OCI-LY7 (cell line): ENCODE results near the gene PIM3. TPM values are rescaled to one million over a fixed set of nuclear protein-coding genes. Genes with fewer than 3 reads are reported as not detected.

Experiments used
- BruUV-seq: library from RNA; stranded (reverse); fragments of 400-500 nt; replicated peaks from 2 replicates; lab custom pipeline; 2021; lab: Mats Ljungman, UMichigan
- CTCF ChIA-PET: fragments of 300-600 bp; sonication (Branson Sonifier 250); formaldehyde crosslinking; loops from one replicate; lab custom pipeline; 2022; ENCODE audit warnings: antibody characterized with exemption; ENCODE audit not compliant: unreplicated experiment; lab: Charles Lee
- POLR2A ChIA-PET: fragments of 300-600 bp; sonication (Branson Sonifier 250); formaldehyde crosslinking; loops from one replicate; lab custom pipeline; 2022; ENCODE audit warnings: antibody characterized with exemption; lab: Charles Lee
- DNase-seq: peaks from one replicate; pipeline ENCODE4 v3.0.0-alpha.2; 2015; ENCODE audit warnings: low spot score
- H2AFZ ChIP-seq: fragments of 200-600 bp; sonication (generic), shearing (Covaris generic); 2 replicates; pipeline ENCODE4 v1.6.1; 2014; ENCODE audit warnings: mild to moderate bottlenecking, antibody characterized with exemption, low read length, moderate library complexity
- H3K27ac ChIP-seq: fragments of 200-600 bp; sonication (generic); 2 replicates; pipeline ENCODE4 v1.5.1; 2014; ENCODE audit warnings: mixed run types, low read depth, mild to moderate bottlenecking, moderate library complexity, low read length, inconsistent platforms; ENCODE audit not compliant: poor library complexity, severe bottlenecking
- H3K36me3 ChIP-seq: fragments of 200-600 bp; sonication (generic); 2 replicates; pipeline ENCODE4 v1.6.1; 2014; ENCODE audit warnings: mild to moderate bottlenecking, antibody characterized with exemption, low read length, moderate library complexity, mixed read lengths; ENCODE audit not compliant: insufficient read depth
- H3K4me1 ChIP-seq: fragments of 200-600 bp; sonication (generic); 2 replicates; pipeline ENCODE4 v1.5.1; 2014; ENCODE audit warnings: mild to moderate bottlenecking, low read length; ENCODE audit not compliant: insufficient read depth, poor library complexity, severe bottlenecking
- H3K4me2 ChIP-seq: fragments of 200-600 bp; sonication (generic); 2 replicates; pipeline ENCODE4 v1.6.1; 2014; ENCODE audit warnings: mild to moderate bottlenecking, low read length
- H3K4me3 ChIP-seq: fragments of 200-600 bp; sonication (generic); 2 replicates; pipeline ENCODE4 v1.5.1; 2014; ENCODE audit warnings: mild to moderate bottlenecking, low read depth, low read length; ENCODE audit not compliant: poor library complexity, severe bottlenecking
- H3K79me2 ChIP-seq: fragments of 200-600 bp; sonication (generic); 2 replicates; pipeline ENCODE4 v1.6.1; 2016; ENCODE audit warnings: low read depth, mild to moderate bottlenecking, low read length, moderate library complexity, mixed read lengths; ENCODE audit not compliant: insufficient read depth
- H3K9me2 ChIP-seq: fragments of 200-600 bp; sonication (generic); 2 replicates; pipeline ENCODE4 v1.6.1; 2016; ENCODE audit warnings: mild to moderate bottlenecking, low read length, mixed read lengths; ENCODE audit not compliant: insufficient read depth
- H3K9me3 ChIP-seq: fragments of 200-600 bp; sonication (generic); 2 replicates; pipeline ENCODE4 v1.6.1; 2014; ENCODE audit warnings: mild to moderate bottlenecking, mixed run types, low read length, mixed read lengths
- H4K20me1 ChIP-seq: fragments of 200-600 bp; sonication (generic); 2 replicates; pipeline ENCODE4 v1.6.1; 2014; ENCODE audit warnings: mild to moderate bottlenecking, antibody characterized with exemption, low read length, moderate library complexity, mixed read lengths; ENCODE audit not compliant: insufficient read depth
- EZH2phosphoT487 ChIP-seq: fragments of 200-600 bp; sonication (generic); IDR thresholded peaks from 2 replicates; pipeline ENCODE4 v1.6.1; 2018; ENCODE audit warnings: low read depth, borderline replicate concordance, mild to moderate bottlenecking, mixed run types, antibody characterized with exemption, low read length, moderate library complexity, mixed read lengths
- intact Hi-C: fragments of 100-400 bp; cut with micrococcal nuclease; formaldehyde crosslinking; loops from one replicate; pipeline ENCODE4 v1.10.0; 2022; ENCODE audit not compliant: unreplicated experiment
- total RNA-seq, 2 experiments: library from RNA; depleted of rRNA in 1 of 2; stranded (reverse); fragments of >200 nt in 1 of 2; shearing (Covaris generic) in 1 of 2; gene quantifications; 2 replicates each; pipeline ENCODE4 v1.2.3, GENCODE V29; 2014 to 2022
- TF ChIP-seq, protein P1 (sequence below): fragments of 200-600 bp; sonication (generic); conservative IDR thresholded peaks from 2 replicates; pipeline ENCODE4 v1.5.1; 2014; ENCODE audit warnings: mild to moderate bottlenecking, antibody characterized with exemption, low read length, moderate library complexity, mixed read lengths

The PIM3 gene
- total RNA-seq, 2 experiments from 2014 or later: 60.5 to 81.7 TPM

DNA sequence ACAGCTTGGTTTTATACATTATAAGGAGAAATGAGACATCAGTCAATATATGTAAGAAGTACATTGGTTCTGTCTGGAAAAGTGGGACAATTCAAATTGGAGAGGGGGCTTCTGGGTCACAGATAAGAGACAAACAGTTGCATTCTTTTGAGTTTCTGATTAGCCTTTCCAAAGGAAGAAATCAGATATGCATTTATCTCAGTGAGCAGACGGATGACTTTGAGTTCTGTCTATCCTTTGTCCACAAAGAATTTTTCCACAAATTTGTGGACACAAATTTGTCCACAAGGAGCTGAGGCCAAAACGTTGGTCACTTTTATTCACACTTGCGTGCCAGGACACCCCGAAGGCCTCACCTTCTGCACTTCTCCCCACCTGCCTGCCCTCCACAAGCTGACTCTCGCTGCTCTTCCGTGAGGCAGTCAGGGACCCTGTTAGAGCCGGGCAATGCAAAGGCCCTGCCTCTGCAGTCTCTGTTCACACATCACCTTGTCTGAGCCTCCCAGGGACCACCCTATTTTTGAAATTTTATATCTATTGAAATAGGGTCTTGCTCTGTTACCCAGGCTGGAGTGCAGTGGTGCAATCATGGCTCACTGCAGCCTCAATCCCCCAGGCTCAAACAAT lies 31.4 kb downstream of the PIM3 start:
- TF ChIP-seq, protein P1, sequence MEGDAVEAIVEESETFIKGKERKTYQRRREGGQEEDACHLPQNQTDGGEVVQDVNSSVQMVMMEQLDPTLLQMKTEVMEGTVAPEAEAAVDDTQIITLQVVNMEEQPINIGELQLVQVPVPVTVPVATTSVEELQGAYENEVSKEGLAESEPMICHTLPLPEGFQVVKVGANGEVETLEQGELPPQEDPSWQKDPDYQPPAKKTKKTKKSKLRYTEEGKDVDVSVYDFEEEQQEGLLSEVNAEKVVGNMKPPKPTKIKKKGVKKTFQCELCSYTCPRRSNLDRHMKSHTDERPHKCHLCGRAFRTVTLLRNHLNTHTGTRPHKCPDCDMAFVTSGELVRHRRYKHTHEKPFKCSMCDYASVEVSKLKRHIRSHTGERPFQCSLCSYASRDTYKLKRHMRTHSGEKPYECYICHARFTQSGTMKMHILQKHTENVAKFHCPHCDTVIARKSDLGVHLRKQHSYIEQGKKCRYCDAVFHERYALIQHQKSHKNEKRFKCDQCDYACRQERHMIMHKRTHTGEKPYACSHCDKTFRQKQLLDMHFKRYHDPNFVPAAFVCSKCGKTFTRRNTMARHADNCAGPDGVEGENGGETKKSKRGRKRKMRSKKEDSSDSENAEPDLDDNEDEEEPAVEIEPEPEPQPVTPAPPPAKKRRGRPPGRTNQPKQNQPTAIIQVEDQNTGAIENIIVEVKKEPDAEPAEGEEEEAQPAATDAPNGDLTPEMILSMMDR: no peak
- no peak for TF ChIP-seq EZH2phosphoT487

DNA sequence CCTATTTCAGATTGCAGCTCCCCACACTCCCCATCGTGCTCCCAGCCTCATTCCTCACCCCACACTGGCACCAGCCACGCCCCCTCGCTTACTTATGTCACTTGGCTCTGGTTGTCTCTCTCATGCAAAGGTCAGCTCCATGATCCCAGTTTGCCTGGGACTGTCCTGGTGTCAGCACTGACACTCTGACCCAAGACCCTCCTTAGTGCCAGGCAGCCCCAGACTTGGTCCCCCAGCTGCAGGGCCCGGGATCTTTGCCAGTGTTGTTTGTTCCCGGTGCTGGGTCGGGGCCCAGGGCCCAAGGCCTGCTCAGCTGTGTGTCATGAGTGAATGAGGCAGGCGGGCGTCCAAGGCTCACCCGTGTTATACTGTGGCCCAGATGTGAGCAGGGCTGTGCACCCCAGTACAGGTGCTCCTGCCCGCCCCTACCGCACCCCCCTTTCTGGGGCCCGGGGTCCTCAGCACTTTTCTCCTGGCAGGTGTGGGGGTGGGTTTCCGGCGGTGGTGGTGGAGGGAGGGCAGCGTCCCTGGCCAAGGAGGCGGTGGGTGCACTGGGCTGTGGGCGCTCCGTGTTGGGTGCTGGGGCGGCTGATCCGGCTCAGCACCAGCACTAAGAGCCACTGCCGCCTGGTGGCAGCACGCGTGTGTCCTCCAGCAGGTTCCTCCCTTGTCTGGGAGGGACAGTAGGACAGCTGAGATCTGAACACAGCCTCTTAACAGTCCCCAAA lies 32.5 kb downstream of the PIM3 start:
- TF ChIP-seq, protein P1: peak; percentile 80
- TF ChIP-seq EZH2phosphoT487: no peak
- BruUV-seq: no TSS peak
- CTCF ChIA-PET: no interaction called here
- POLR2A ChIA-PET: no interaction called here
- no peaks in the 10 kb centered on the region for H3K36me3 ChIP-seq
- H3K4me3 ChIP-seq: no peak overlapping the region
- intact Hi-C loops: loop anchor here (1.0 to 5.0 kb wide), 2 partner anchors 39 to 63 kb away; no protein-coding TSS in a partner anchor
- no peak overlapping the region for H2AFZ ChIP-seq
- H3K4me2 ChIP-seq: 0 out of 2 replicates have a peak overlapping the region, but pooled peaks have one; percentile 13
- H3K27ac ChIP-seq: no peak overlapping the region
- H4K20me1 ChIP-seq: no peaks in the 10 kb centered on the region
- H3K4me1 ChIP-seq: peaks cover 10% of the 10 kb centered on the region
- peak; percentile 74 for DNase-seq
- H3K9me2 ChIP-seq: no peaks in the 10 kb centered on the region
- no peaks in the 10 kb centered on the region for H3K79me2 ChIP-seq
- H3K9me3 ChIP-seq: peaks cover 9% of the 10 kb centered on the region

More for the DNA sequence above, 31.4 kb downstream of the PIM3 start:
- intact Hi-C loops: loop anchor here (5.0 kb wide), 1 partner anchor 40 kb away; no protein-coding TSS in a partner anchor
- peaks cover 9% of the 10 kb centered on the region for H3K9me3 ChIP-seq
- H3K4me2 ChIP-seq: no peak overlapping the region
- no peaks in the 10 kb centered on the region for H3K79me2 ChIP-seq
- no peak overlapping the region for H3K4me3 ChIP-seq
- ChIA-PET POLR2A (no interaction called here), CTCF (no interaction called here)
- H3K36me3 ChIP-seq: no peaks in the 10 kb centered on the region
- no peaks in the 10 kb centered on the region for H4K20me1 ChIP-seq
- H3K27ac ChIP-seq: no peak overlapping the region
- no peak for DNase-seq
- H3K9me2 ChIP-seq: no peaks in the 10 kb centered on the region
- peaks cover 5% of the 10 kb centered on the region for H3K4me1 ChIP-seq
- no TSS peak for BruUV-seq
- H2AFZ ChIP-seq: no peak overlapping the region
